NB4 (cell line): ENCODE data around the gene DEPDC4.
"Not testable (repeated sequence)": the region's sequence is repeated elsewhere in the genome, so short reads cannot be mapped to it uniquely, and the experiment has no call there.

Experiments used
- DNase-seq: peaks from one replicate; pipeline ENCODE4 v3.0.0; 2010; ENCODE audit warnings: low read depth
- H3K4me3 ChIP-seq: one replicate; pipeline ENCODE4 v1.5.1; 2011; ENCODE audit warnings: mild to moderate bottlenecking, low read depth, low read length, moderate library complexity
- MYC ChIP-seq: IDR thresholded peaks from 2 replicates; pipeline ENCODE4 v1.6.1; 2011; ENCODE audit warnings: low read depth, low read length
- POLR2A ChIP-seq: IDR thresholded peaks from 2 replicates; pipeline ENCODE4 v1.6.1; 2011; ENCODE audit warnings: mild to moderate bottlenecking; ENCODE audit not compliant: insufficient read length; ENCODE audit errors: extremely low read depth
- TF ChIP-seq, protein P1 (sequence below): IDR thresholded peaks from one replicate; pipeline ENCODE4 v1.5.1; 2012; ENCODE audit warnings: low read depth, low read length
- TF ChIP-seq, protein P2 (sequence below): IDR thresholded peaks from 2 replicates; pipeline ENCODE4 v1.6.1; 2011; ENCODE audit warnings: low read depth, low read length

Gene DEPDC4

DNA sequence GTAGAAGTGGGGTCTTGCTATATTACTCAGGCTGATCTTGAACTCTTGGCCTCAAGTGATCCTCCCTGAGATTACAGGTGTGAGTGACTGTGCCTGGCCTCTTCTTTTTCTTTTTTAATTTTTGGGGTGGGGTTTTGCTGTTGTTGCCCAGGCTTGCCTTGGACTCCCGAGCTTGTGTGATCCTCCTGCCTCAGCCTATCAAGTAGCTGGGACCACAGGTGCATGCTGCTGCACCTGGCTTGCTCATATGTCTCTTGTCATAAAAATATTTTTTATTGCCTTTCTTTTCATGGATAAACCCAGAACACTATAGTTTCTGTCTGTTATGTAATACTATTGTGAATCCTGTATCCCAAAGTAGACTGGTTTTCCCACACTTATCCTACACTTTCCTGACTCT, 26.1 kb upstream of the DEPDC4 start:
- TF ChIP-seq, protein P1, sequence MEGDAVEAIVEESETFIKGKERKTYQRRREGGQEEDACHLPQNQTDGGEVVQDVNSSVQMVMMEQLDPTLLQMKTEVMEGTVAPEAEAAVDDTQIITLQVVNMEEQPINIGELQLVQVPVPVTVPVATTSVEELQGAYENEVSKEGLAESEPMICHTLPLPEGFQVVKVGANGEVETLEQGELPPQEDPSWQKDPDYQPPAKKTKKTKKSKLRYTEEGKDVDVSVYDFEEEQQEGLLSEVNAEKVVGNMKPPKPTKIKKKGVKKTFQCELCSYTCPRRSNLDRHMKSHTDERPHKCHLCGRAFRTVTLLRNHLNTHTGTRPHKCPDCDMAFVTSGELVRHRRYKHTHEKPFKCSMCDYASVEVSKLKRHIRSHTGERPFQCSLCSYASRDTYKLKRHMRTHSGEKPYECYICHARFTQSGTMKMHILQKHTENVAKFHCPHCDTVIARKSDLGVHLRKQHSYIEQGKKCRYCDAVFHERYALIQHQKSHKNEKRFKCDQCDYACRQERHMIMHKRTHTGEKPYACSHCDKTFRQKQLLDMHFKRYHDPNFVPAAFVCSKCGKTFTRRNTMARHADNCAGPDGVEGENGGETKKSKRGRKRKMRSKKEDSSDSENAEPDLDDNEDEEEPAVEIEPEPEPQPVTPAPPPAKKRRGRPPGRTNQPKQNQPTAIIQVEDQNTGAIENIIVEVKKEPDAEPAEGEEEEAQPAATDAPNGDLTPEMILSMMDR = no peak
- TF ChIP-seq, protein P2, sequence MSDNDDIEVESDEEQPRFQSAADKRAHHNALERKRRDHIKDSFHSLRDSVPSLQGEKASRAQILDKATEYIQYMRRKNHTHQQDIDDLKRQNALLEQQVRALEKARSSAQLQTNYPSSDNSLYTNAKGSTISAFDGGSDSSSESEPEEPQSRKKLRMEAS = no peak
- no peak for TF ChIP-seq MYC
- no peak overlapping the region for H3K4me3 ChIP-seq
- DNase-seq = no peak

DNA sequence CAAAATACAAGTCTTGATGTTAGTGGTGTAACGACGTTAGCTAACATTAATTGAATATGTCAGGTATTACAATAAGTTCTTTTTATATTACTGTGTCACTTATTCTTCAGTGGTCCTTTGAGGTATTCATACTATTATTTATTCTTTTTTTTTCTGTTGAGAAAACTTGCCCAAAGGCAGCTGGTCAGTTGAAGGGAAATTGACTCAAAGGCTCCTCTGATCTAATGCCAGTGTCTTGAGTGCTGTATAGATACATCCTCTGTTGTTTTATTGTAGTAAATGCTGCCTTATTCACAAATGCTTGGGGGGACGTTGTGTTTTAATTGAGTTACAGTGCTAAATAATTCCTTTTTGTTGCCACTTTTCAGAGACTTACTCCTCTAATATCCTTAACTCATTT, 23.1 kb upstream of the DEPDC4 start:
- no peak for DNase-seq
- TF ChIP-seq POLR2A (no peak), MYC (no peak)
- TF ChIP-seq, protein P2 = no peak
- TF ChIP-seq, protein P1 = no peak
- H3K4me3 ChIP-seq = no peak overlapping the region

DNA sequence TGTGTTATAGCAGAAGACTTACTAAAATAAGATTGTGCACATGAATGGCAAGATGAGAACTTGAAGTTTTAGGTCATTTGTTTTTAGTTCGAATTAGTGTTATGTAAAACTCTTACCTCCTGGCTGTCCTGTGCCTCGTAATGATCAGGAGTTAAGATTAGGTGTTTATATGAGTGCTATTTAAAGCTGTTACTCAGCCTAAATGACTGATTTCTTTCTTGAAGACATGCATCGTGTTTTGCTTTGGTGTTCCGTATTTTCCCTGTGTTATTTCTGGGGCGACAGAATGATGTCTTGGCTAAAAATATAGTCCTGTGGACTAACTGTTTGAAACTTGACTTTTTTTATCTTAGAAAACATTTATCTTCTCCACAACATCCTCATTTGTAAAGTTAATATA, 22.2 kb upstream of the DEPDC4 start:
- no peak for TF ChIP-seq MYC
- TF ChIP-seq POLR2A = no peak
- TF ChIP-seq, protein P2 = no peak
- TF ChIP-seq, protein P1 = no peak
- no peak overlapping the region for H3K4me3 ChIP-seq
- no peak for DNase-seq

DNA sequence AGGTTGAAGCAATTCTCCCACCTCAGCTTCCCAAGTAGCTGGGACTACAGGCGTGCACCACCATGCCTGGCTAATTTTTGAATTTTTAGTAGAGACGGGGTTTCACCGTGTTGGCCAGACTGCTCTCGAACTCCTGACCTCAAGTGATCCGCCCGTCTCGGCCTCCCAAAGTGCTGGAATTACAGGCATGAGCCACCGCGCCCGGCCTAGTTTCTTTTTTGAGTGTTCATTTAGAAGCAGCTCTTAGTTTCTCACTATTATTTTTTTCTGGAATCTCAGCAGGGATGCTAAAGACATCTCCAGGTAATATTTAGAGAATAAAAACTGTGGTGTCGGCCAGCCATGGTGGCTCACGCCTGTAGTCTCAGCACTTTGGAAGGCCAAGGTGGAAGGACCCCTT, 17.7 kb upstream of the DEPDC4 start:
- DNase-seq, H3K4me3 ChIP-seq: not testable (repeated sequence)

DNA sequence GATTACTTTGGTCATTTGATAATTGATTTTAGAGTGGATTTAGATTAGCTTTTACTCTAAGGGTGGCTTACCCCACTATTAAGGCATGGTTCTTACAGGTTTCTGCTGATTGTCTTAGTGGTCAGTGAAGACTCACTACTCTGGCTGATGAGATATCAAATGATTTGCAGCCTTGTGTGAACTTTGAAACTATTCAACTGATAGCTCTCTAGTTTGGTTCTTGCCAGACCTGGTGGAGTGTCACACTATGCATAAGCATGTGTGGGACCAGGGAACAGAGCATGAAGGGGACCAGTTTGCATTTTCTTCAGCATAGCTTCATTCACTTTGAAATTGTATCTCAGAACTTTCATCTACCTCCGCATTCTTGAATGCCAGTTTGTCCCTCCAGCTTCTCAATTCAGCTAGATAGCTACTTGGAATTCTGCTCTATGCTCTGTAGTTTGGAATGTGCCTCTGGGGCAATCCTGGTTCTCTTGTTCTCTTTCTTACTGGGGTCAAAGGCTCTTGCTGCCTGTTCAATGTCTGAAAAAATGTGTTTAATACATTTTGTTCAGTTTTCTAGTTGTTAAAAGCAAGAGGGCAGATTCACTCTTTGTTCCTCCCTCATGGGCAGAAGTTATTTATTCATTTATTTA, 12.8 kb upstream of the DEPDC4 start:
- no peak overlapping the region for H3K4me3 ChIP-seq
- TF ChIP-seq, protein P2 = no peak
- no peak for TF ChIP-seq MYC
- TF ChIP-seq, protein P1 = no peak
- TF ChIP-seq POLR2A = no peak
- no peak for DNase-seq

DNA sequence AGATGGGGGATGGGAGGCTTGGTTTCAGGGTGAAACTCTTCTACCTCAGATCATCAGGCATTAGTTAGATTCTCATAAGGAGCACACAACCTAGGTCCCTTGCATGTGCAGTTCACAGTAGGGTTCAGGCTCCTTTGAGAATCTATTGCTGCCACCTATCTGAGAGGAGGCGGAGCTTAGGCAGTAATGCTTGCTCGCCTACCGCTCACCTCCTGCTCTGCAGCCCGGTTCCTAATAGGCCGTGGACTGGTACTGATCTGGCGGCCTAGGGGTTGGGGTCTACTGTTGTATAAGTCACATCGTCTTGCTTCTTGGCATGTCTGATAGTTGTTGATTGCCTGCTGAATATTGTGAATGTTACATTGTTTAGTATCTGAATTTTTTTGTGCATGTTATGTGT, 12.3 kb upstream of the DEPDC4 start:
- TF ChIP-seq MYC (no peak), POLR2A (no peak)
- TF ChIP-seq, protein P2 = no peak
- TF ChIP-seq, protein P1 = no peak
- H3K4me3 ChIP-seq = no peak overlapping the region
- no peak for DNase-seq
